ENCODE results near the gene METTL14.

The METTL14 gene

GRCh38 chr4:118741301-118741855 is 56.2 kb downstream of the METTL14 start:
- no peak for DNase-seq
- 0 out of 2 replicates have a peak, but pooled peaks cover 3% of the 10 kb centered on the region for H3F3A ChIP-seq (ENCODE audit: insufficient read depth, low read length)
- no peak for TF ChIP-seq EZH2 (optimal IDR thresholded peaks at IDR 0.05; ENCODE audit: low read depth, low read length)
- no peak for TF ChIP-seq CTCF (IDR thresholded peaks at IDR 0.05; ENCODE audit: low read length)
- TF ChIP-seq EZH2phosphoT487 (IDR thresholded peaks at IDR 0.05; ENCODE audit: low read length): no peak
- H2AFZ ChIP-seq (ENCODE audit: low read length): no peak overlapping the region
- no peaks in the 10 kb centered on the region for H3K9me3 ChIP-seq (replicated peaks; ENCODE audit: insufficient read depth, low read length)
- H3K27me3 ChIP-seq (replicated peaks; ENCODE audit: insufficient read depth, low read length): no peaks in the 10 kb centered on the region
- H3K36me3 ChIP-seq (replicated peaks; ENCODE audit: insufficient read depth, low read length): peaks cover 9% of the 10 kb centered on the region
- no peaks in the 10 kb centered on the region for H3K4me1 ChIP-seq (ENCODE audit: low read length)
- no peak overlapping the region for H3K27ac ChIP-seq (ENCODE audit: low read length)
- no peak overlapping the region for H3K4me2 ChIP-seq (ENCODE audit: low read depth, low read length)
- no peaks in the 10 kb centered on the region for H4K20me1 ChIP-seq (ENCODE audit: insufficient read depth, low read length)
- H3K9ac ChIP-seq (ENCODE audit: low read length): no peak overlapping the region
- H3K79me2 ChIP-seq (ENCODE audit: low read length): no peaks in the 10 kb centered on the region
- no peaks in the 10 kb centered on the region for H3K9me2 ChIP-seq (replicated peaks; ENCODE audit: insufficient read depth, low read length)
- no peak overlapping the region for H3K4me3 ChIP-seq (ENCODE audit: low read length)

DNA sequence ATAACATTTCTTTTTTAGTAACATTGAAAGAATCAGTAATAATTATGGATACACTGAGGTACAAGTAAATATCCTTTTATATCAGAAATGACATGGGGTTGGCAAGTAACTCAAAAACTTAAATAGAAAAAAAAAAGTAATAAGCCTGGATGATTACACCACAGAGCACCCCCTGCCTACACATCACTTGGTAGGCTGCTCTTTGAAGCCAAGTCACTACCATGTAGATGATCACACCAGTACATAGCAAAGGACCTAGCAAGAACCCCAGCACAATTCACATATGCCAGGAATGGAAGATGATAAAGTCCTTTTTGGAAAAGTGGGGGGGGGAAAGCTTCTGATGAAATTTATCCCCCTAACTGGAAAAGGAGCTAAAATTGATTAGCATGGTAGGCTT is 56.9 kb downstream of the METTL14 start:
- H3K9ac ChIP-seq (ENCODE audit: low read length): no peak overlapping the region
- no peak overlapping the region for H2AFZ ChIP-seq (ENCODE audit: low read length)
- 0 out of 2 replicates have a peak, but pooled peaks cover 3% of the 10 kb centered on the region for H3F3A ChIP-seq (ENCODE audit: insufficient read depth, low read length)
- no peaks in the 10 kb centered on the region for H4K20me1 ChIP-seq (ENCODE audit: insufficient read depth, low read length)
- no peaks in the 10 kb centered on the region for H3K9me3 ChIP-seq (replicated peaks; ENCODE audit: insufficient read depth, low read length)
- no peak for DNase-seq
- H3K4me3 ChIP-seq (ENCODE audit: low read length): no peak overlapping the region
- TF ChIP-seq EZH2 (optimal IDR thresholded peaks at IDR 0.05; ENCODE audit: low read depth, low read length): no peak
- TF ChIP-seq CTCF (IDR thresholded peaks at IDR 0.05; ENCODE audit: low read length): no peak
- no peak for TF ChIP-seq EZH2phosphoT487 (IDR thresholded peaks at IDR 0.05; ENCODE audit: low read length)
- no peak overlapping the region for H3K27ac ChIP-seq (ENCODE audit: low read length)
- no peak overlapping the region for H3K4me2 ChIP-seq (ENCODE audit: low read depth, low read length)
- peaks cover 7% of the 10 kb centered on the region for H3K36me3 ChIP-seq (replicated peaks; ENCODE audit: insufficient read depth, low read length)
- no peaks in the 10 kb centered on the region for H3K9me2 ChIP-seq (replicated peaks; ENCODE audit: insufficient read depth, low read length)
- H3K27me3 ChIP-seq (replicated peaks; ENCODE audit: insufficient read depth, low read length): no peaks in the 10 kb centered on the region
- no peaks in the 10 kb centered on the region for H3K4me1 ChIP-seq (ENCODE audit: low read length)
- no peaks in the 10 kb centered on the region for H3K79me2 ChIP-seq (ENCODE audit: low read length)

GRCh38 chr4:118743867-118744266 is 58.7 kb downstream of the METTL14 start:
- DNase-seq: no peak
- H3K27me3 ChIP-seq (replicated peaks; ENCODE audit: insufficient read depth, low read length): no peaks in the 10 kb centered on the region
- H3K27ac ChIP-seq (ENCODE audit: low read length): no peak overlapping the region
- H4K20me1 ChIP-seq (ENCODE audit: insufficient read depth, low read length): no peaks in the 10 kb centered on the region
- no peaks in the 10 kb centered on the region for H3K9me3 ChIP-seq (replicated peaks; ENCODE audit: insufficient read depth, low read length)
- peaks cover 7% of the 10 kb centered on the region for H3K36me3 ChIP-seq (replicated peaks; ENCODE audit: insufficient read depth, low read length)
- TF ChIP-seq EZH2phosphoT487 (IDR thresholded peaks at IDR 0.05; ENCODE audit: low read length) (no peak), EZH2 (optimal IDR thresholded peaks at IDR 0.05; ENCODE audit: low read depth, low read length) (no peak)
- H3K4me2 ChIP-seq (ENCODE audit: low read depth, low read length): no peak overlapping the region
- no peaks in the 10 kb centered on the region for H3K9me2 ChIP-seq (replicated peaks; ENCODE audit: insufficient read depth, low read length)
- H3K4me1 ChIP-seq (ENCODE audit: low read length): no peaks in the 10 kb centered on the region
- H3F3A ChIP-seq (ENCODE audit: insufficient read depth, low read length): 0 out of 2 replicates have a peak, but pooled peaks cover 3% of the 10 kb centered on the region
- H3K4me3 ChIP-seq (ENCODE audit: low read length): no peak overlapping the region
- H3K9ac ChIP-seq (ENCODE audit: low read length): no peak overlapping the region
- no peak overlapping the region for H2AFZ ChIP-seq (ENCODE audit: low read length)
- no peaks in the 10 kb centered on the region for H3K79me2 ChIP-seq (ENCODE audit: low read length)

DNA sequence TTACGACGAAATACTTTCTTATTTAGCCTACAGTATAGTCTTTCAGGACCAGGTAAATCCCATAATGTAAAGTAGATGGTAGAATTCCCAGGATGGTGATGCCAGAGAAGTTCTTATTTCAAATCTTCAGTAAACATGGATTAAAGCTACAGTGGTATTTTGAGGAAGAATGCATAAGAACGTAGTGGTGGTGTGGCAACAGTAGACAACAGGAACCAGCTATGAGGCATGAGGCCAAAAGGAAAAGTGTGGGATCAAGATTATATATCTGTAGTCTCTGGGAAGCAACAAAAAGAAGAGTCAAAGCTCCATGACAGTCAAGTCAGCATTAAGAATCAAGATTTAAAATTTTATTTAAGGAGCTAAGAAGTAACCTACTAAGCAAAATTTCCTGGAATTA is 60.2 kb downstream of the METTL14 start:
- TF ChIP-seq EZH2phosphoT487 (IDR thresholded peaks at IDR 0.05; ENCODE audit: low read length) (no peak), CTCF (IDR thresholded peaks at IDR 0.05; ENCODE audit: low read length) (no peak), EZH2 (optimal IDR thresholded peaks at IDR 0.05; ENCODE audit: low read depth, low read length) (no peak)
- Histone ChIP-seq H3K4me2 (ENCODE audit: low read depth, low read length) (no peak overlapping the region), H3K27me3 (replicated peaks; ENCODE audit: insufficient read depth, low read length) (no peaks in the 10 kb centered on the region), H3K9ac (ENCODE audit: low read length) (no peak overlapping the region), H3K36me3 (replicated peaks; ENCODE audit: insufficient read depth, low read length) (peaks cover 4% of the 10 kb centered on the region; the same call in 1 of the 2 replicates), H3K4me3 (ENCODE audit: low read length) (no peak overlapping the region), H4K20me1 (ENCODE audit: insufficient read depth, low read length) (peaks cover 2% of the 10 kb centered on the region; the same call in 1 of the 2 replicates), H2AFZ (ENCODE audit: low read length) (no peak overlapping the region), H3K79me2 (ENCODE audit: low read length) (no peaks in the 10 kb centered on the region), H3K4me1 (ENCODE audit: low read length) (no peaks in the 10 kb centered on the region), H3K27ac (ENCODE audit: low read length) (no peak overlapping the region), H3F3A (ENCODE audit: insufficient read depth, low read length) (0 out of 2 replicates have a peak, but pooled peaks cover 3% of the 10 kb centered on the region), H3K9me2 (replicated peaks; ENCODE audit: insufficient read depth, low read length) (no peaks in the 10 kb centered on the region), H3K9me3 (replicated peaks; ENCODE audit: insufficient read depth, low read length) (no peaks in the 10 kb centered on the region)
- DNase-seq: no peak

Data from MM.1S (cell line).